GM10266 (cell line): ENCODE results near the gene UBB.
A peak's percentile ranks its signal among the peaks of the same experiment; 100 is the strongest.

ENCODE experiments used
- DNase-seq: peaks from one replicate; pipeline ENCODE4 v3.0.0; 2012; ENCODE audit errors: extremely low spot score
- CTCF ChIP-seq: IDR thresholded peaks from 2 replicates; pipeline ENCODE4 v1.5.1; 2012; ENCODE audit warnings: mild to moderate bottlenecking, low read depth; ENCODE audit not compliant: control insufficient read depth, insufficient read depth; ENCODE audit errors: missing control alignments

UBB gene

DNA sequence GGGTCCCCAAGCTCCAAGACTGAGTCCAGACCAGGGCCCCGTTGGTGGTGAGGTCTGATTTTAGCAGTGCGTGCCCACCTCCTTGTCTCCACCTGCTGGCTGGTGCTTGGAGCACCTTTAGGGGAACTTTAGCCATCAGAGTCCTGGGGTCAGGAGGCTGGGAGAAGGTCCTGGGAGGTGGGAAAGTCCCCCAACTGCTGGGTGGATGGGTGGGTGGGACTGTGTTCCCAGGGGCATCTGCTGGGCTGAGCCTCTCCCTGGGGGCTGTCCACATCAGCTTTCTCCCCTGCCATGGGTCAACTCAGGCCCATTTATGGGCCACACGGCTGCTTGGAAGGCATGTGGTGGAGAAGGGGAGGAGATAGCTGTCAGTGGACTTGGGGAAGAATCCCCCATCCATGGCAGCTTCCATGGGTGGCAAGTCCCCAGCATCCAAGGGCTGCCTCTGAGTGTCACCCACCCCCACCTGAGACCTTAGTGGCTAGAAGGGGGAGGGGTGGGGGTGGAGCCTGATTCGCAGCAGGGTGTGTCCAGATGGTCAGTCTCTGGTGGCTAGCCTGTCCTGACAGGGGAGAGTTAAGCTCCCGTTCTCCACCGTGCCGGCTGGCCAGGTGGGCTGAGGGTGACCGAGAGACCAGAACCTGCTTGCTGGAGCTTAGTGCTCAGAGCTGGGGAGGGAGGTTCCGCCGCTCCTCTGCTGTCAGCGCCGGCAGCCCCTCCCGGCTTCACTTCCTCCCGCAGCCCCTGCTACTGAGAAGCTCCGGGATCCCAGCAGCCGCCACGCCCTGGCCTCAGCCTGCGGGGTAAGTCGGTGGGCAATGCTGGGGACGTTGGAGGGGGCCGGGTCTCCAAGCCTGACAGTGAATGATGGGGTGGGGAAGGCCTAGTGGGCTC lies 34.4 kb downstream of the UBB start, which contains the start of gene TRPV2:
Gene TRPV2, plus strand, starts transcription at position 541 of the 894 bp plus-strand sequence. CDS start 2,098 bp downstream, outside the sequence.
- peak; percentile 62 for DNase-seq

DNA sequence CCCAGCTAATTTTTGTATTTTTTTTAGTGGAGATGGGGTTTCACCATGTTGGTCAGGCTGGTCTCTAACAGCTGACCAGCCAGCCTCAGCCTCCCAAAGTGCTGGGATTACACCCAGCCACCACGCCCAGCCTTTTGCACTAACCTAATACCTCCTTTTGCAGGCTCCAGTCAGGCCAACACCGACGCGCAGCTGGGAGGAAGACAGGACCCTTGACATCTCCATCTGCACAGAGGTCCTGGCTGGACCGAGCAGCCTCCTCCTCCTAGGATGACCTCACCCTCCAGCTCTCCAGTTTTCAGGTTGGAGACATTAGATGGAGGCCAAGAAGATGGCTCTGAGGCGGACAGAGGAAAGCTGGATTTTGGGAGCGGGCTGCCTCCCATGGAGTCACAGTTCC lies 36.5 kb downstream of the UBB start:
- no peak for DNase-seq
- no peak for TF ChIP-seq CTCF

More for the DNA sequence above, 34.4 kb downstream of the UBB start, which contains the start of gene TRPV2:
- TF ChIP-seq CTCF, result peak; percentile 79

GRCh38 chr17:16417896-16418684 lies 37.2 kb downstream of the UBB start:
- peak; percentile 1 for DNase-seq
- no peak for TF ChIP-seq CTCF

- DNase-seq, result peak; percentile 10
- TF ChIP-seq CTCF, result no peak
Measured at GRCh38 chr17:16418685-16419068, 37.8 kb downstream of the UBB start.

DNA sequence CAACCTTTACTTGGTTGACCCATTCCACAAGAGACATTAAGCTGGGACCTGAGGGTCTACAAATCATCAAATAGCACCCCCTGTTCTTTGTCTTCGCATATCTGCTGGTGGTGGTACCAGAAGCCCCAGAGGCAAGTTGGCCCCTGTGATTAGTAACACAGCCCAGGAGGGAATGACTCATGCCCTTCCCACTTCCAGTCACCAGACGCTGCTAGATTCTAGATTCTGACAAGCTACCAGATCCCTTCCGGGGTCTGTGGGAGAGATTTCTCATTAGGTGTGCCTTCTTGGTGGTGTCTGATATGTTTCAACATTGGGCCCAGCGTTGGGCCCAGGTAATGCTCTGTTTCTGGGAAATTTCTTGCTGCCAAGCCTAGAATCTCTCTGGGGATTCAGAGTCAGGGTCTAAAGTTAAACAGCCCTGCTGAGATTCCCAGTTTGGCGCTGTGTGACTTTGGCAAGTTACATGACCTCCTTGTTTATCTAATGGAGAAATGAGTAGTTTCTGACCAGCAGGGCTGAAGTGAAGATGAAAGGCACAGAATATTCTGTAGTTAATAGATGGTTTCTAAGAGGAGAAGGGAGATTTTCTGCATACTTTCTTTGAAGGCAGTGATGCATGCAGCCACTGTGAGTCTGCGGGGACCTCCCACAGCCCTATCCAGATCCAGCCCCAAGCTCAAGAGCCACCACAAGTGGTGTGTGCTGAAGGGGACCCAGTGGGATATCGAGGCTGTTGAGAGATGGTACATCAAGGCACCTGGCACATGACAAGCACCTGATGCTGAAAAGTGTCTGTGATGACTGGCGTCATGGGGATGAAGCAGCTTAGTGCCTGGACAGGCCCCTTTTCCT lies 38.4 kb downstream of the UBB start:
- no peak for TF ChIP-seq CTCF
- peak; percentile 53 for DNase-seq

DNA sequence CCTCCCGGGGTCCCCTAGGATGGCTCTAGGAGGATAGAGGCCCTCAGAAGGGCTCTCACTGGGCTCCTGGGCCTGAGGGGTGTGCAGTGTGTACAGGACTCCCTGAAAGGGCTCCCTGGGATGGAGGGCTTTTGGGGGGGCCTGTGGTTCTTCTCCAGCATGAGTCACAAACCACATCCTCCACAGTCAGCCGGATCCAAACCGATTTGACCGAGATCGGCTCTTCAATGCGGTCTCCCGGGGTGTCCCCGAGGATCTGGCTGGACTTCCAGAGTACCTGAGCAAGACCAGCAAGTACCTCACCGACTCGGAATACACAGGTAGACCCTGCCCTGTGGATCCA lies 39.0 kb downstream of the UBB start:
- peak; percentile 20 for DNase-seq
- no peak for TF ChIP-seq CTCF
